ENCODE results near the gene COL11A1. TPM values are rescaled to one million over a fixed set of nuclear protein-coding genes. Genes with fewer than 3 reads are reported as not detected.

COL11A1 gene
- polyA plus RNA-seq, 2 of the 4 experiments (the other 2 are of a cell fraction) = 6.8 to 13.6 TPM

DNA sequence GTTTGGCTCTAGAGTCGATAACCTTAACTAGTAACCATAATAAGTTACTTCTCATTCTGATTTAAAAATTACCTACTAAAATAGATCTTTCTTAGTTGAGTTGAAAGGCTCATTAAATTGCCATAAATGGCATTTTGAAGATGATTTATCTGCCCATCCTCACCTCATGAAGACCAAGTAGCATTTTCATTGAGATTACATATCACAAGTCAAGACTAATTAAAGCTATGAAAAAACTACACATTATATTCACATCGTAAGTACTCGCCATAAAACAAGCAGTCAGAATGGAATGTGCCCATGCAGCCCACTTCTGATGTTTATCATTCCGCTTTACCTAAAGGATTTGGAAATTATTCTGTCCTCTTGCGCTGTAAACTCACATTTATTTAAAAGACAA is 212.0 kb downstream of the COL11A1 start:
- H3K4me3 ChIP-seq = no peak overlapping the region
- WGBS (ENCODE audit: missing lambda C conversion rate) = 90% methylated on average over 5 of the region's 5 CpGs
- H3K9me3 ChIP-seq = no peaks in the 10 kb centered on the region
- DNase-seq (ENCODE audit: low read depth in 1 of 2, low spot score in 1 of 2) = no peak
- H3K27ac ChIP-seq = no peak overlapping the region; a peak in 1 of 6 replicates
- CTCF ChIA-PET = no interaction called here
- no peak for FAIRE-seq
- TF ChIP-seq MYC (IDR thresholded peaks at IDR 0.05; ENCODE audit: borderline replicate concordance, low read length) (no peak), ZNF302 (CRISPR knock-in tag; IDR thresholded peaks at IDR 0.05) (no peak), SREBF2 (IDR thresholded peaks at IDR 0.05) (no peak), BHLHE40 (IDR thresholded peaks at IDR 0.05; ENCODE audit: low read depth, low read length) (no peak)
- H3K4me1 ChIP-seq = peaks cover 39% of the 10 kb centered on the region
- no peak for ATAC-seq
- POLR2A ChIA-PET = no interaction called here
- H3K4me2 ChIP-seq = no peak overlapping the region

DNA sequence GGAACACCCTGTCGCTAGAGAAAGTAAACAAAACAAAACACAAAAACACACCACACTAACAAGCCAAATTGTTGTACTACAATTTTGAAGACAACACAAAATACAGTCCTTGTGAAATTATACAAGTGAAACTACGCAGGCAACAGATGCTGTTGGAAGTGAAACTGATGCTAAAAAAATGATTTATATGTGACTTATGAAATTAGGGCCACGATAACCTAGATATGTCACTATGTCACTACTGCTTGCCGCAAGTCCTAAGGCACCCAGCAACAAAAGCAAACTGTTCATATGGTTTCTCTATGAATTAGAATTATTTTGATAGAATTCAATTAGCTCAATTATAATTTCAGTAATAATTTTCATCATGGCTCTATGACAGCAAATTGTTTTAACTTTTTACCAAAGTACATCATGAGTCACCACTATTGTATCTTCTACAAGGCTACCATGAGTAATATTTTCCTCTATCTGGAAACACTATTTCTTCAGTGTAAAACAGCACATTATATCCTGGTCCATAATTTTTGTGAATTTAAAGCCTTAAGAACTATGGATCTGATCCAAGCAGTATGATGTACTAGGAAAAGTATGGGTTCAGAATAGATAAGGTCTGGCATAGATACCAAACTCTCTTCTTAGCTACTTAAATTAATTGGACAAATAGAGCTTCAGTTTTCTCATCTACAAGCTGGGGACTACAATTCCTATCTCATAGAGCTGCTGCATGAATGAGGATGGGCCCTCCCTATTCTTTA is 216.3 kb downstream of the COL11A1 start:
- Histone ChIP-seq H3K27ac (peak overlapping the region; percentile 9 to 38; a peak in 4 of 6 replicates), H3K4me1 (peaks cover 30% of the 10 kb centered on the region), H3K4me2 (peak overlapping the region; percentile 43), H3K4me3 (no peak overlapping the region), H3K9me3 (no peaks in the 10 kb centered on the region)
- ChIA-PET CTCF (no interaction called here), POLR2A (no interaction called here)
- ATAC-seq (peak; percentile 64 to 81; a peak in 5 of 6 replicates), FAIRE-seq (no peak), DNase-seq (ENCODE audit: low read depth in 1 of 2, low spot score in 1 of 2) (peak in 1 of 2 experiments; percentile 11)
- 49% methylated on average over 4 of the region's 4 CpGs for WGBS (ENCODE audit: missing lambda C conversion rate)
- TF ChIP-seq, protein P1, sequence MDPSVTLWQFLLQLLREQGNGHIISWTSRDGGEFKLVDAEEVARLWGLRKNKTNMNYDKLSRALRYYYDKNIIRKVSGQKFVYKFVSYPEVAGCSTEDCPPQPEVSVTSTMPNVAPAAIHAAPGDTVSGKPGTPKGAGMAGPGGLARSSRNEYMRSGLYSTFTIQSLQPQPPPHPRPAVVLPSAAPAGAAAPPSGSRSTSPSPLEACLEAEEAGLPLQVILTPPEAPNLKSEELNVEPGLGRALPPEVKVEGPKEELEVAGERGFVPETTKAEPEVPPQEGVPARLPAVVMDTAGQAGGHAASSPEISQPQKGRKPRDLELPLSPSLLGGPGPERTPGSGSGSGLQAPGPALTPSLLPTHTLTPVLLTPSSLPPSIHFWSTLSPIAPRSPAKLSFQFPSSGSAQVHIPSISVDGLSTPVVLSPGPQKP (IDR thresholded peaks at IDR 0.05; ENCODE audit: low read depth, low read length) = no peak
- TF ChIP-seq ZNF302 (CRISPR knock-in tag; IDR thresholded peaks at IDR 0.05) (no peak), ZFP36 (IDR thresholded peaks at IDR 0.05; ENCODE audit: borderline replicate concordance, partially characterized antibody) (no peak), HDAC2 (IDR thresholded peaks at IDR 0.05) (no peak), HOXB5 (CRISPR knock-in tag; IDR thresholded peaks at IDR 0.05) (no peak), CBX8 (IDR thresholded peaks at IDR 0.05) (no peak), FOSL2 (IDR thresholded peaks at IDR 0.05) (no peak), FOSL2 (CRISPR knock-in tag; IDR thresholded peaks at IDR 0.05) (peak; percentile 62; the same call in 1 of the 2 replicates), NPAS2 (CRISPR knock-in tag; IDR thresholded peaks at IDR 0.05; ENCODE audit: borderline replicate concordance) (no peak), JUNB (IDR thresholded peaks at IDR 0.05) (peak; percentile 16; the same call in 1 of the 2 replicates), POLR2AphosphoS2 (conservative IDR thresholded peaks at IDR 0.05; ENCODE audit: low read length) (no peak), EHMT2 (IDR thresholded peaks at IDR 0.05; ENCODE audit: low read depth) (no peak), PHF8 (IDR thresholded peaks at IDR 0.05; ENCODE audit: borderline replicate concordance, low read depth) (no peak), CBX2 (IDR thresholded peaks at IDR 0.05; ENCODE audit: borderline replicate concordance, low read depth) (no peak)
- TF ChIP-seq, protein P2, sequence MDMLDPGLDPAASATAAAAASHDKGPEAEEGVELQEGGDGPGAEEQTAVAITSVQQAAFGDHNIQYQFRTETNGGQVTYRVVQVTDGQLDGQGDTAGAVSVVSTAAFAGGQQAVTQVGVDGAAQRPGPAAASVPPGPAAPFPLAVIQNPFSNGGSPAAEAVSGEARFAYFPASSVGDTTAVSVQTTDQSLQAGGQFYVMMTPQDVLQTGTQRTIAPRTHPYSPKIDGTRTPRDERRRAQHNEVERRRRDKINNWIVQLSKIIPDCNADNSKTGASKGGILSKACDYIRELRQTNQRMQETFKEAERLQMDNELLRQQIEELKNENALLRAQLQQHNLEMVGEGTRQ (IDR thresholded peaks at IDR 0.05) = no peak
- TF ChIP-seq, protein P3, sequence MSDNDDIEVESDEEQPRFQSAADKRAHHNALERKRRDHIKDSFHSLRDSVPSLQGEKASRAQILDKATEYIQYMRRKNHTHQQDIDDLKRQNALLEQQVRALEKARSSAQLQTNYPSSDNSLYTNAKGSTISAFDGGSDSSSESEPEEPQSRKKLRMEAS (IDR thresholded peaks at IDR 0.05) = no peak
- TF ChIP-seq, protein P4, sequence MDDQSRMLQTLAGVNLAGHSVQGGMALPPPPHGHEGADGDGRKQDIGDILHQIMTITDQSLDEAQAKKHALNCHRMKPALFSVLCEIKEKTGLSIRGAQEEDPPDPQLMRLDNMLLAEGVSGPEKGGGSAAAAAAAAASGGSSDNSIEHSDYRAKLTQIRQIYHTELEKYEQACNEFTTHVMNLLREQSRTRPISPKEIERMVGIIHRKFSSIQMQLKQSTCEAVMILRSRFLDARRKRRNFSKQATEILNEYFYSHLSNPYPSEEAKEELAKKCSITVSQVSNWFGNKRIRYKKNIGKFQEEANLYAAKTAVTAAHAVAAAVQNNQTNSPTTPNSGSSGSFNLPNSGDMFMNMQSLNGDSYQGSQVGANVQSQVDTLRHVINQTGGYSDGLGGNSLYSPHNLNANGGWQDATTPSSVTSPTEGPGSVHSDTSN (IDR thresholded peaks at IDR 0.05) = no peak
- TF ChIP-seq, protein P5, sequence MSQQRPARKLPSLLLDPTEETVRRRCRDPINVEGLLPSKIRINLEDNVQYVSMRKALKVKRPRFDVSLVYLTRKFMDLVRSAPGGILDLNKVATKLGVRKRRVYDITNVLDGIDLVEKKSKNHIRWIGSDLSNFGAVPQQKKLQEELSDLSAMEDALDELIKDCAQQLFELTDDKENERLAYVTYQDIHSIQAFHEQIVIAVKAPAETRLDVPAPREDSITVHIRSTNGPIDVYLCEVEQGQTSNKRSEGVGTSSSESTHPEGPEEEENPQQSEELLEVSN (IDR thresholded peaks at IDR 0.05; ENCODE audit: borderline replicate concordance, low read depth) = no peak
